H1 (cell line): ENCODE data around the gene UBE4B. TPM values are rescaled to one million over a fixed set of nuclear protein-coding genes. Genes with fewer than 3 reads are reported as not detected.

Source experiments
- CTCF ChIA-PET: fragments of 300-600 bp; sonication (Branson Sonifier 250); formaldehyde crosslinking; loops from one replicate; lab custom pipeline; 2021; ENCODE audit not compliant: partially characterized antibody; lab: Charles Lee
- POLR2A ChIA-PET: fragments of 300-600 bp; sonication (Branson Sonifier 250); formaldehyde crosslinking; loops from one replicate; lab custom pipeline; 2021; ENCODE audit warnings: inconsistent platforms; ENCODE audit not compliant: partially characterized antibody; lab: Charles Lee
- DNase-seq, 2 experiments: peaks; one replicate each; pipeline versions ENCODE4 v3.0.0 to v3.0.0-alpha.2; 2010 to 2022; ENCODE audit warnings: low spot score in 2 of 2, low read depth in 1 of 2, mixed read lengths in 1 of 2
- FAIRE-seq: peaks from 2 replicates; lab custom pipeline; 2011; peaks lifted over from hg19 to GRCh38; lab: Jason Lieb, UNC
- H2AFZ ChIP-seq: 2 replicates; pipeline ENCODE4 v1.8.1; 2012; ENCODE audit warnings: low read length, inconsistent platforms
- H2AK5ac ChIP-seq: 2 replicates; pipeline ENCODE4 v1.6.1; 2013; ENCODE audit warnings: low read depth, low read length
- H2BK120ac ChIP-seq: replicated peaks from 2 replicates; pipeline ENCODE3; 2013; ENCODE audit warnings: low read depth, low read length, inconsistent platforms
- H2BK12ac ChIP-seq: 2 replicates; pipeline ENCODE4 v1.6.1; 2013; ENCODE audit warnings: low read depth, low read length
- H2BK15ac ChIP-seq: 2 replicates; pipeline ENCODE4 v1.6.1; 2013; ENCODE audit warnings: low read length
- H2BK20ac ChIP-seq: 2 replicates; pipeline ENCODE4 v1.6.1; 2013; ENCODE audit warnings: low read length
- H2BK5ac ChIP-seq: 2 replicates; pipeline ENCODE4 v1.6.1; 2013; ENCODE audit warnings: low read depth, low read length
- H3K14ac ChIP-seq: 2 replicates; pipeline ENCODE4 v1.6.1; 2013; ENCODE audit warnings: inconsistent platforms; ENCODE audit not compliant: insufficient read length
- H3K18ac ChIP-seq: 2 replicates; pipeline ENCODE4 v1.6.1; 2013; ENCODE audit warnings: low read length; ENCODE audit errors: extremely low read depth
- H3K23ac ChIP-seq: 2 replicates; pipeline ENCODE4 v1.6.1; 2013; ENCODE audit warnings: inconsistent platforms; ENCODE audit not compliant: insufficient read length
- H3K23me2 ChIP-seq: 2 replicates; pipeline ENCODE4 v1.6.1; 2013; ENCODE audit warnings: low read depth, low read length
- H3K27ac ChIP-seq: 2 replicates; pipeline ENCODE4 v1.6.1; 2011; ENCODE audit warnings: low read depth, low read length, inconsistent platforms
- H3K27me3 ChIP-seq, 4 experiments: replicated peaks in 1 of 4; 1 replicate in 1 of 4; 2 replicates in 3 of 4; pipeline versions ENCODE4 v1.6.1 to v1.8.1; 2011 to 2013; ENCODE audit warnings: low read length in 3 of 4, mild to moderate bottlenecking in 3 of 4, inconsistent platforms in 2 of 4, mixed read lengths in 2 of 4, moderate library complexity in 1 of 4; ENCODE audit not compliant: control insufficient read depth in 3 of 4, insufficient read depth in 3 of 4; ENCODE audit errors: extremely low read depth in 1 of 4
- H3K36me3 ChIP-seq, 4 experiments: 2 replicates each; pipeline versions ENCODE4 v1.6.1 to v1.8.1; 2011 to 2013; ENCODE audit warnings: mild to moderate bottlenecking in 4 of 4, low read length in 3 of 4, moderate library complexity in 2 of 4, control low read depth in 1 of 4, inconsistent platforms in 1 of 4; ENCODE audit not compliant: insufficient read depth in 4 of 4, control insufficient read depth in 2 of 4
- H3K4ac ChIP-seq: replicated peaks from 2 replicates; pipeline ENCODE3; 2013; ENCODE audit warnings: low read length, low read depth, mixed read lengths, inconsistent platforms; ENCODE audit not compliant: insufficient read length
- H3K4me1 ChIP-seq, 4 experiments: replicated peaks in 1 of 4; 1 replicate in 1 of 4; 2 replicates in 3 of 4; pipeline versions ENCODE4 v1.6.1 to v1.8.1; 2011 to 2013; ENCODE audit warnings: low read length in 3 of 4, inconsistent platforms in 2 of 4, mixed read lengths in 1 of 4; ENCODE audit not compliant: insufficient read depth in 4 of 4, control insufficient read depth in 3 of 4
- H3K4me2 ChIP-seq, 2 experiments: 2 replicates each; pipeline versions ENCODE4 v1.6.1 to v1.8.1; 2011 to 2013; ENCODE audit warnings: low read depth in 2 of 2, low read length in 2 of 2, control low read depth in 1 of 2, inconsistent platforms in 1 of 2, mild to moderate bottlenecking in 1 of 2; ENCODE audit not compliant: insufficient read depth in 1 of 2
- H3K4me3 ChIP-seq, 4 experiments: fragments of 200-600, 300-600 bp in 1 of 4; sonication (generic), shearing (Covaris generic), sonication (Bioruptor Twin) in 1 of 4; 2 replicates each; pipeline versions ENCODE4 v1.5.1 to v1.8.1; 2011 to 2016; ENCODE audit warnings: low read length in 4 of 4, low read depth in 3 of 4, control low read depth in 2 of 4, inconsistent platforms in 2 of 4, mild to moderate bottlenecking in 2 of 4, mixed read lengths in 1 of 4, moderate library complexity in 1 of 4; ENCODE audit not compliant: insufficient read depth in 2 of 4; ENCODE audit errors: extremely low read depth in 1 of 4
- H3K56ac ChIP-seq: replicated peaks from 2 replicates; pipeline ENCODE3; 2013; ENCODE audit warnings: low read depth, mild to moderate bottlenecking, mixed read lengths, low read length, inconsistent platforms; ENCODE audit not compliant: insufficient read length
- H3K79me1 ChIP-seq: 2 replicates; pipeline ENCODE4 v1.6.1; 2013; ENCODE audit warnings: low read depth, low read length, control low read depth
- H3K79me2 ChIP-seq, 2 experiments: 2 replicates each; pipeline versions ENCODE4 v1.6.1 to v1.8.1; 2012 to 2013; ENCODE audit warnings: low read length in 2 of 2, mild to moderate bottlenecking in 2 of 2, inconsistent platforms in 1 of 2; ENCODE audit not compliant: insufficient read depth in 2 of 2, control insufficient read depth in 1 of 2
- H3K9ac ChIP-seq, 4 experiments: replicated peaks in 1 of 4; 1 replicate in 1 of 4; 2 replicates in 3 of 4; pipeline versions ENCODE4 v1.6.1 to v1.8.1; 2011 to 2013; ENCODE audit warnings: low read depth in 3 of 4, low read length in 3 of 4, control low read depth in 2 of 4, mild to moderate bottlenecking in 2 of 4, moderate library complexity in 2 of 4, inconsistent platforms in 1 of 4; ENCODE audit errors: extremely low read depth in 1 of 4
- H3K9me3 ChIP-seq, 2 experiments: 2 replicates each; pipeline versions ENCODE4 v1.6.1 to v1.8.1; 2012 to 2013; ENCODE audit warnings: mild to moderate bottlenecking in 2 of 2, moderate library complexity in 2 of 2, control low read depth in 1 of 2, inconsistent platforms in 1 of 2, low read depth in 1 of 2, low read length in 1 of 2, mixed read lengths in 1 of 2; ENCODE audit not compliant: insufficient read depth in 2 of 2
- H4K20me1 ChIP-seq, 2 experiments: replicated peaks in 1 of 2; 2 replicates each; pipeline versions ENCODE3 to v1.8.1; 2011 to 2013; ENCODE audit warnings: inconsistent platforms in 2 of 2, low read length in 2 of 2, mild to moderate bottlenecking in 1 of 2; ENCODE audit not compliant: insufficient read depth in 2 of 2, control insufficient read depth in 1 of 2
- H4K5ac ChIP-seq: 2 replicates; pipeline ENCODE4 v1.6.1; 2013; ENCODE audit warnings: low read length, low read depth, mixed read lengths, inconsistent platforms; ENCODE audit not compliant: insufficient read length
- H4K8ac ChIP-seq: 2 replicates; pipeline ENCODE4 v1.8.0; 2013; ENCODE audit warnings: mild to moderate bottlenecking, moderate library complexity, low read length, inconsistent platforms; ENCODE audit not compliant: insufficient read depth; ENCODE audit errors: extremely low read depth
- H4K91ac ChIP-seq: replicated peaks from 2 replicates; pipeline ENCODE3; 2013; ENCODE audit warnings: low read length, mixed read lengths, inconsistent platforms; ENCODE audit not compliant: insufficient read length
- ATF2 ChIP-seq: IDR thresholded peaks from 2 replicates; pipeline ENCODE4 v1.6.1; 2012; ENCODE audit warnings: low read length, inconsistent platforms
- ATF3 ChIP-seq: IDR thresholded peaks from 2 replicates; pipeline ENCODE4 v1.6.1; 2011; ENCODE audit warnings: low read depth, mild to moderate bottlenecking, low read length; ENCODE audit not compliant: insufficient read depth
- BRCA1 ChIP-seq: IDR thresholded peaks from 2 replicates; pipeline ENCODE4 v1.6.1; 2012; ENCODE audit warnings: low read depth, low read length, improper control_type of control experiment
- MAFK ChIP-seq: IDR thresholded peaks from 2 replicates; pipeline ENCODE4 v1.6.1; 2012; ENCODE audit warnings: low read depth, mild to moderate bottlenecking, improper control_type of control experiment, low read length
- POLR2AphosphoS5 ChIP-seq: IDR thresholded peaks from 2 replicates; pipeline ENCODE4 v1.6.1; 2011; ENCODE audit warnings: low read depth, low read length
- RNF2 ChIP-seq: fragments of 200-900, 300-1000 bp; sonication (generic); IDR thresholded peaks from 2 replicates; pipeline ENCODE4 v1.7.1; 2016; ENCODE audit warnings: borderline replicate concordance, low read depth, mild to moderate bottlenecking, antibody characterized with exemption, low read length; ENCODE audit not compliant: poor library complexity, severe bottlenecking; ENCODE audit errors: missing control alignments
- RXRA ChIP-seq: IDR thresholded peaks from 2 replicates; pipeline ENCODE4 v1.6.1; 2011; ENCODE audit warnings: low read depth, mild to moderate bottlenecking, low read length, moderate library complexity; ENCODE audit not compliant: insufficient read depth
- SP2 ChIP-seq: IDR thresholded peaks from 2 replicates; pipeline ENCODE4 v1.6.1; 2012; ENCODE audit warnings: mild to moderate bottlenecking, low read length, inconsistent platforms
- SUZ12 ChIP-seq: fragments of 200-600 bp; sonication (generic); IDR thresholded peaks from 2 replicates; pipeline ENCODE4 v1.6.1; 2012; ENCODE audit warnings: mild to moderate bottlenecking, inconsistent platforms, low read length, moderate library complexity, mixed read lengths
- WGBS, 2 experiments: shearing (Covaris generic) in 1 of 2; methylation state at CpG; one replicate each; pipeline versions ENCODE4 v1.1.6 to v1.1.7; 2013 to 2015; ENCODE audit warnings: low lambda C conversion rate in 2 of 2, mixed read lengths in 2 of 2, inconsistent platforms in 1 of 2, low coverage in 1 of 2, missing lambda C conversion rate in 1 of 2; ENCODE audit not compliant: insufficient replicate concordance in 2 of 2, insufficient coverage in 1 of 2, insufficient read length in 1 of 2; ENCODE audit errors: extremely low coverage in 1 of 2, missing lambda C conversion rate in 1 of 2; 5-methylcytosine and 5-hydroxymethylcytosine counted together
- polyA plus RNA-seq, 7 experiments: library from polyadenylated mRNA; depleted of rRNA in 3 of 7; stranded (reverse) in 5 of 7; unstranded in 2 of 7; fragments of >200 nt in 5 of 7; fragments of 200-250 nt in 2 of 7; gene quantifications; 1 replicate in 5 of 7; 2 replicates in 1 of 7; 4 replicates in 1 of 7; pipeline versions ENCODE4 v1.2.1 to v1.2.3, GENCODE V29; 2011 to 2013; ENCODE audit warnings: missing spikeins in 2 of 7, mixed read lengths in 2 of 7
- total RNA-seq: library from RNA; stranded (reverse); fragmentation: NEBNext Ultra II Directional; extraction: Animal tissue kit (Norgen Biotek cat#: 25700); gene quantifications from 2 replicates; pipeline ENCODE4 v1.2.1, GENCODE V29; 2021

Gene UBE4B
- total and polyA plus RNA-seq, 2 of the 8 experiments (the other 6 are each of a cell fraction or from before 2014, with no cell fraction given) = 24.5 to 90.1 TPM

GRCh38 chr1:10052347-10052746, 19.6 kb downstream of the UBE4B start:
- Histone ChIP-seq H3K9me3 (no peaks in the 10 kb centered on the region), H3K23ac (no peak overlapping the region), H3K27me3 (no peaks in the 10 kb centered on the region), H2BK15ac (no peak overlapping the region), H3K36me3 (no peaks in the 10 kb centered on the region; a peak in 1 of 8 replicates), H4K91ac (no peak overlapping the region), H2AFZ (no peak overlapping the region), H2BK120ac (no peak overlapping the region), H3K4me1 (no peaks in the 10 kb centered on the region), H3K4ac (no peak overlapping the region), H3K4me3 (no peak overlapping the region), H3K27ac (no peak overlapping the region), H3K79me1 (peaks cover 12% of the 10 kb centered on the region), H4K8ac (no peak overlapping the region), H3K14ac (no peak overlapping the region), H3K9ac (no peak overlapping the region), H4K20me1 (peaks cover 2 to 5% of the 10 kb centered on the region in 2 experiments), H2BK5ac (no peak overlapping the region), H3K4me2 (no peak overlapping the region), H2AK5ac (no peak overlapping the region), H4K5ac (no peak overlapping the region), H3K56ac (no peak overlapping the region), H3K79me2 (peaks cover 0 to 81% of the 10 kb centered on the region in 2 experiments), H3K18ac (no peak overlapping the region), H2BK20ac (no peak overlapping the region), H2BK12ac (no peak overlapping the region), H3K23me2 (no peaks in the 10 kb centered on the region)
- DNase-seq (no peak), FAIRE-seq (no peak)
- POLR2A ChIA-PET = no interaction called here
- CTCF ChIA-PET = no interaction called here
- WGBS, 2 experiments = 87% methylated on average over 4 of the region's 4 CpGs; no CpG with 5 or more reads in 1 of the 2 experiments
- no peak for TF ChIP-seq RNF2
- no peak for TF ChIP-seq MAFK
- no peak for TF ChIP-seq SUZ12
- no peak for TF ChIP-seq ATF3
- TF ChIP-seq POLR2AphosphoS5 = no peak
- TF ChIP-seq BRCA1 = no peak
- TF ChIP-seq SP2 = no peak
- no peak for TF ChIP-seq RXRA
- TF ChIP-seq ATF2 = no peak
